PC-3 (cell line): ENCODE data around the gene MTMR11. TPM values are rescaled to one million over a fixed set of nuclear protein-coding genes. Genes with fewer than 3 reads are reported as not detected.

ENCODE experiments used
- ATAC-seq: fragments of 200-7000 bp; cut with Tn5 transposase; 2 replicates; pipeline ENCODE4 v1.9.1; 2020; ENCODE audit warnings: mild to moderate bottlenecking, moderate library complexity
- BruUV-seq: library from RNA; stranded (reverse); fragments of 400-500 nt; replicated peaks from 2 replicates; lab custom pipeline; 2021; lab: Mats Ljungman, UMichigan
- CTCF ChIA-PET: fragments of 300-600 bp; sonication (Branson Sonifier 250); formaldehyde crosslinking; loops from one replicate; lab custom pipeline; 2022; ENCODE audit warnings: antibody characterized with exemption; lab: Charles Lee
- POLR2A ChIA-PET: fragments of 300-600 bp; sonication (Branson Sonifier 250); formaldehyde crosslinking; loops from one replicate; lab custom pipeline; 2022; ENCODE audit warnings: antibody characterized with exemption; ENCODE audit not compliant: unreplicated experiment; lab: Charles Lee
- DNase-seq: peaks from one replicate; pipeline ENCODE4 v3.0.0-alpha.2; 2015
- H2AFZ ChIP-seq: fragments of 300-600 bp; sonication (generic); 2 replicates; pipeline ENCODE4 v1.6.0; 2016; ENCODE audit warnings: antibody characterized with exemption, low read length
- H3F3A ChIP-seq: fragments of 300-600 bp; sonication (generic); one replicate; pipeline ENCODE4 v1.6.0; 2017; ENCODE audit warnings: antibody characterized with exemption, low read length, control low read depth, mild to moderate bottlenecking; ENCODE audit not compliant: unreplicated experiment
- H3K27ac ChIP-seq: fragments of 300-600 bp; sonication (generic); 2 replicates; pipeline ENCODE4 v1.5.1; 2016; ENCODE audit warnings: mild to moderate bottlenecking, low read length
- H3K27me3 ChIP-seq: fragments of 300-600 bp; sonication (generic); 2 replicates; pipeline ENCODE4 v1.6.1; 2016; ENCODE audit warnings: low read length, mixed read lengths
- H3K36me3 ChIP-seq: fragments of 300-600 bp; sonication (generic); 2 replicates; pipeline ENCODE4 v1.6.1; 2016; ENCODE audit warnings: low read depth, mixed run types, low read length, mixed read lengths
- H3K4me1 ChIP-seq: fragments of 300-600 bp; sonication (generic); 2 replicates; pipeline ENCODE4 v1.5.1; 2016; ENCODE audit warnings: low read length; ENCODE audit not compliant: insufficient read depth
- H3K4me2 ChIP-seq: fragments of 300-600 bp; sonication (generic); 2 replicates; pipeline ENCODE4 v1.6.0; 2016; ENCODE audit warnings: low read length
- H3K4me3 ChIP-seq: fragments of 300-600 bp; sonication (generic); 2 replicates; pipeline ENCODE4 v1.5.1; 2016; ENCODE audit warnings: mild to moderate bottlenecking, low read length, mixed read lengths
- H3K79me2 ChIP-seq: fragments of 300-600 bp; sonication (generic); 2 replicates; pipeline ENCODE4 v1.6.1; 2017; ENCODE audit warnings: low read length, mixed read lengths
- H3K9ac ChIP-seq: fragments of 300-600 bp; sonication (generic); 2 replicates; pipeline ENCODE4 v1.6.0; 2016; ENCODE audit warnings: mild to moderate bottlenecking, low read length
- H3K9me2 ChIP-seq: fragments of 300-600 bp; sonication (generic); replicated peaks from 2 replicates; pipeline ENCODE4 v1.6.1; 2016; ENCODE audit warnings: mixed run types, low read length, mixed read lengths
- H3K9me3 ChIP-seq: fragments of 300-600 bp; sonication (generic); 2 replicates; pipeline ENCODE4 v1.6.1; 2016; ENCODE audit warnings: low read length, mixed read lengths
- H4K20me1 ChIP-seq: fragments of 300-600 bp; sonication (generic); 2 replicates; pipeline ENCODE4 v1.6.1; 2016; ENCODE audit warnings: low read length, mixed read lengths
- CTCF ChIP-seq: fragments of 300-600 bp; sonication (generic); conservative IDR thresholded peaks from 2 replicates; pipeline ENCODE4 v1.5.1; 2017; ENCODE audit warnings: antibody characterized with exemption, low read depth, mild to moderate bottlenecking, low read length
- EZH2 ChIP-seq: fragments of 300-600 bp; sonication (generic); IDR thresholded peaks from one replicate; pipeline ENCODE4 v1.6.1; 2017; ENCODE audit warnings: antibody characterized with exemption, mild to moderate bottlenecking, low read length; ENCODE audit not compliant: unreplicated experiment
- EZH2phosphoT487 ChIP-seq: fragments of 300-600 bp; sonication (generic); IDR thresholded peaks from 2 replicates; pipeline ENCODE4 v1.6.1; 2018; ENCODE audit warnings: mild to moderate bottlenecking, antibody characterized with exemption, low read length, borderline replicate concordance
- intact Hi-C: fragments of 100-400 bp; cut with micrococcal nuclease; formaldehyde crosslinking; loops from 2 replicates; pipeline ENCODE4 v1.9.0; 2023
- total RNA-seq: library from RNA; depleted of rRNA; stranded (reverse); fragments of >200 nt; gene quantifications from 2 replicates; pipeline ENCODE4 v1.2.3, GENCODE V29; 2014

The MTMR11 gene
- total RNA-seq, 1 experiment from 2014 or later = 5.1 TPM

- H3K4me3 ChIP-seq = peak overlapping the region; percentile 77
- no peaks in the 10 kb centered on the region for H3K9me3 ChIP-seq
- no peak for TF ChIP-seq CTCF
- no peak for ATAC-seq
- ChIA-PET CTCF (no interaction called here), POLR2A (interaction anchor here (0.6 kb wide), 1 partner anchor 41 kb away, joined by 5 read pairs; no protein-coding TSS in a partner anchor)
- peaks cover 19% of the 10 kb centered on the region; the same call in 1 of the 2 replicates for H3K79me2 ChIP-seq
- H3K36me3 ChIP-seq = no peaks in the 10 kb centered on the region
- peak overlapping the region; percentile 11; the same call in 1 of the 2 replicates for H2AFZ ChIP-seq
- DNase-seq = peak; percentile 50
- no TSS peak for BruUV-seq
- peaks cover 12% of the 10 kb centered on the region for H3F3A ChIP-seq
- H3K27ac ChIP-seq = peak overlapping the region; percentile 91
- peak overlapping the region; percentile 90 for H3K9ac ChIP-seq
- H3K4me1 ChIP-seq = peaks cover 25% of the 10 kb centered on the region
- intact Hi-C loops = no loop called here
- no peaks in the 10 kb centered on the region for H4K20me1 ChIP-seq
- H3K27me3 ChIP-seq = no peaks in the 10 kb centered on the region
- H3K4me2 ChIP-seq = peak overlapping the region; percentile 82
- no peaks in the 10 kb centered on the region for H3K9me2 ChIP-seq
Observed at GRCh38 chr1:149884433-149885338, 52.0 kb downstream of the MTMR11 start.

GRCh38 chr1:149883598-149884247, 53.0 kb downstream of the MTMR11 start:
- CTCF ChIA-PET = no interaction called here
- H3K4me2 ChIP-seq = peak overlapping the region; percentile 82; the same call in 1 of the 2 replicates

More at GRCh38 chr1:149883598-149884247, 53.0 kb downstream of the MTMR11 start:
- no peak overlapping the region for H3K9ac ChIP-seq
- intact Hi-C loops = no loop called here
- no peaks in the 10 kb centered on the region for H4K20me1 ChIP-seq
- H3F3A ChIP-seq = peaks cover 12% of the 10 kb centered on the region
- TF ChIP-seq CTCF = no peak
- TF ChIP-seq EZH2phosphoT487 = no peak
- no peak for TF ChIP-seq EZH2
- H3K27me3 ChIP-seq = no peaks in the 10 kb centered on the region
- H3K36me3 ChIP-seq = no peaks in the 10 kb centered on the region
- H3K79me2 ChIP-seq = peaks cover 19% of the 10 kb centered on the region; the same call in 1 of the 2 replicates
- no TSS peak for BruUV-seq
- no peaks in the 10 kb centered on the region for H3K9me3 ChIP-seq
- no peak overlapping the region for H2AFZ ChIP-seq
- H3K9me2 ChIP-seq = no peaks in the 10 kb centered on the region
- no peak for ATAC-seq
- no peak overlapping the region for H3K27ac ChIP-seq
- H3K4me1 ChIP-seq = peaks cover 17% of the 10 kb centered on the region
- H3K4me3 ChIP-seq = peak overlapping the region; percentile 77; the same call in 1 of the 2 replicates
- DNase-seq = no peak
- POLR2A ChIA-PET = no interaction called here
